Subcutaneous adipose tissue (tissue), 4 donors: ENCODE data around the gene KSR2. TPM values are rescaled to one million over a fixed set of nuclear protein-coding genes. Genes with fewer than 3 reads are reported as not detected.

Experiments used
- CTCF ChIP-seq: fragments of 450-650 bp; IDR thresholded peaks from one replicate; pipeline ENCODE4 v1.5.1; 2016; ENCODE audit warnings: low read depth, mild to moderate bottlenecking, control low read depth, antibody characterized with exemption, moderate library complexity
- total RNA-seq, 4 donors: library from RNA; depleted of rRNA; stranded (reverse); fragments of >200 nt; gene quantifications; one replicate each; pipeline ENCODE4 v1.1.0, GENCODE V29; 2016

The KSR2 gene
- total RNA-seq, 4 donors from 2014 or later, result under 0.01 TPM; not detected in 1

GRCh38 chr12:117521346-117521745 is 447.4 kb downstream of the KSR2 start:
- no peak for TF ChIP-seq CTCF

- TF ChIP-seq CTCF, result no peak
These were observed 450.1 kb downstream of the KSR2 start for GRCh38 chr12:117518594-117519270.

GRCh38 chr12:117517219-117517739 is 451.5 kb downstream of the KSR2 start:
- no peak for TF ChIP-seq CTCF

- TF ChIP-seq CTCF, result no peak
These were observed 452.8 kb downstream of the KSR2 start for GRCh38 chr12:117516034-117516433.

GRCh38 chr12:117514016-117514415 is 454.8 kb downstream of the KSR2 start:
- TF ChIP-seq CTCF, result no peak

GRCh38 chr12:117513353-117513752 is 455.4 kb downstream of the KSR2 start:
- TF ChIP-seq CTCF, result no peak

GRCh38 chr12:117508468-117508867 is 460.3 kb downstream of the KSR2 start:
- TF ChIP-seq CTCF, result no peak
